Caco-2 (cell line): ENCODE data around the gene TMEM242. TPM values are rescaled to one million over a fixed set of nuclear protein-coding genes. Genes with fewer than 3 reads are reported as not detected.

Experiments used
- BruUV-seq: library from RNA; stranded (reverse); fragments of 400-500 nt; replicated peaks from 2 replicates; lab custom pipeline; 2021; lab: Mats Ljungman, UMichigan
- CTCF ChIA-PET: fragments of 300-600 bp; sonication (Branson Sonifier 250); formaldehyde crosslinking; loops from one replicate; lab custom pipeline; 2022; ENCODE audit warnings: antibody characterized with exemption; lab: Charles Lee
- POLR2A ChIA-PET: fragments of 300-600 bp; sonication (Branson Sonifier 250); formaldehyde crosslinking; loops from one replicate; lab custom pipeline; 2022; ENCODE audit warnings: antibody characterized with exemption; lab: Charles Lee
- DNase-seq, 2 experiments: peaks; one replicate each; pipeline versions ENCODE4 v3.0.0 to v3.0.0-alpha.2; 2020 to 2022
- H3K27me3 ChIP-seq: replicated peaks from 2 replicates; pipeline ENCODE4 v1.6.0; 2011; ENCODE audit warnings: low read length; ENCODE audit not compliant: control insufficient read depth, insufficient read depth
- H3K36me3 ChIP-seq: 2 replicates; pipeline ENCODE4 v1.5.1; 2011; ENCODE audit warnings: low read length; ENCODE audit not compliant: control insufficient read depth, insufficient read depth
- H3K4me1 ChIP-seq: fragments of 250-450 bp; sonication (Bioruptor Pico); 2 replicates; pipeline ENCODE4 v1.5.1; 2020; ENCODE audit warnings: mild to moderate bottlenecking
- H3K4me3 ChIP-seq: 2 replicates; pipeline ENCODE4 v1.5.1; 2011; ENCODE audit warnings: low read depth, mild to moderate bottlenecking, control low read depth, low read length
- H3K9me3 ChIP-seq: fragments of 250-450 bp; sonication (Bioruptor Pico); 2 replicates; pipeline ENCODE4 v1.5.1; 2020; ENCODE audit warnings: mild to moderate bottlenecking, moderate library complexity
- H3K27ac Mint-ChIP-seq: one replicate; pipeline ENCODE4 v1.8.0; 2022; ENCODE audit warnings: mixed read lengths; ENCODE audit not compliant: unreplicated experiment
- H3K27me3 Mint-ChIP-seq: one replicate; pipeline ENCODE4 v1.8.0; 2022; ENCODE audit warnings: mixed read lengths; ENCODE audit not compliant: insufficient read depth, unreplicated experiment
- H3K36me3 Mint-ChIP-seq: one replicate; pipeline ENCODE4 v1.8.0; 2022; ENCODE audit warnings: mild to moderate bottlenecking, mixed read lengths; ENCODE audit not compliant: insufficient read depth, unreplicated experiment
- H3K4me1 Mint-ChIP-seq: one replicate; pipeline ENCODE4 v1.8.0; 2022; ENCODE audit warnings: low read depth, mixed read lengths; ENCODE audit not compliant: unreplicated experiment
- H3K4me3 Mint-ChIP-seq: one replicate; pipeline ENCODE4 v1.8.0; 2022; ENCODE audit warnings: mild to moderate bottlenecking, moderate library complexity, mixed read lengths; ENCODE audit not compliant: unreplicated experiment
- H3K9me3 Mint-ChIP-seq: one replicate; pipeline ENCODE4 v1.8.0; 2022; ENCODE audit warnings: mixed read lengths; ENCODE audit not compliant: unreplicated experiment
- CTCF ChIP-seq, 2 experiments: fragments of 200-600 bp in 1 of 2; IDR thresholded peaks; 1 replicate in 1 of 2; 2 replicates in 1 of 2; pipeline versions ENCODE4 v1.5.1 to v1.8.0; 2011 to 2022; ENCODE audit warnings: antibody characterized with exemption in 1 of 2, control low read depth in 1 of 2, inconsistent platforms in 1 of 2, low read depth in 1 of 2, low read length in 1 of 2, mild to moderate bottlenecking in 1 of 2, moderate library complexity in 1 of 2; ENCODE audit not compliant: insufficient read depth in 1 of 2, severe bottlenecking in 1 of 2, unreplicated experiment in 1 of 2
- intact Hi-C: fragments of 100-400 bp; cut with micrococcal nuclease; formaldehyde crosslinking; loops from one replicate; pipeline ENCODE4 v1.10.0; 2022; ENCODE audit not compliant: unreplicated experiment
- total RNA-seq: library from RNA; stranded (reverse); gene quantifications from 2 replicates; pipeline ENCODE4 v1.2.3, GENCODE V29; 2022

Gene TMEM242
- total RNA-seq, 1 experiment from 2014 or later = 12.1 TPM

GRCh38 chr6:157298216-157298724, 25.0 kb downstream of the TMEM242 start:
- no TSS peak for BruUV-seq
- Mint-ChIP-seq H3K4me1 (no peaks in the 10 kb centered on the region), H3K36me3 (no peaks in the 10 kb centered on the region), H3K9me3 (no peaks in the 10 kb centered on the region), H3K27ac (no peak overlapping the region), H3K27me3 (no peaks in the 10 kb centered on the region), H3K4me3 (no peak overlapping the region)
- DNase-seq = no peak
- H3K27me3 ChIP-seq = no peaks in the 10 kb centered on the region
- 0 out of 2 replicates have a peak, but pooled peaks cover 4% of the 10 kb centered on the region for H3K4me1 ChIP-seq
- intact Hi-C loops = no loop called here
- CTCF ChIA-PET = no interaction called here
- no peak overlapping the region for H3K4me3 ChIP-seq
- POLR2A ChIA-PET = interaction anchor here (0.6 kb wide), 1 partner anchor 20 kb away, joined by 4 read pairs; no protein-coding TSS in a partner anchor
- TF ChIP-seq CTCF (IDR thresholded peaks at IDR 0.05; ENCODE audit: insufficient read depth in 1 of 2, low read depth in 1 of 2, low read length in 1 of 2, severe bottlenecking in 1 of 2, unreplicated experiment in 1 of 2) = no peak
- H3K9me3 ChIP-seq = no peaks in the 10 kb centered on the region
- no peaks in the 10 kb centered on the region for H3K36me3 ChIP-seq

- CTCF ChIA-PET = no interaction called here
- no peak overlapping the region for H3K4me3 ChIP-seq
- no TSS peak for BruUV-seq
- H3K27me3 ChIP-seq = no peaks in the 10 kb centered on the region
- DNase-seq = no peak
- H3K27me3 Mint-ChIP-seq = no peaks in the 10 kb centered on the region
- no peak overlapping the region for H3K4me3 Mint-ChIP-seq
- no peaks in the 10 kb centered on the region; the same call in 1 of the 2 replicates for H3K36me3 ChIP-seq
- H3K9me3 Mint-ChIP-seq = no peaks in the 10 kb centered on the region
- TF ChIP-seq CTCF (IDR thresholded peaks at IDR 0.05; ENCODE audit: insufficient read depth in 1 of 2, low read depth in 1 of 2, low read length in 1 of 2, severe bottlenecking in 1 of 2, unreplicated experiment in 1 of 2) = no peak
- H3K4me1 Mint-ChIP-seq = no peaks in the 10 kb centered on the region
- no peak overlapping the region for H3K27ac Mint-ChIP-seq
- POLR2A ChIA-PET = no interaction called here
- peaks cover 7% of the 10 kb centered on the region for H3K36me3 Mint-ChIP-seq
- H3K4me1 ChIP-seq = no peaks in the 10 kb centered on the region
- H3K9me3 ChIP-seq = no peaks in the 10 kb centered on the region
- intact Hi-C loops = no loop called here
These were observed 28.7 kb downstream of the TMEM242 start for GRCh38 chr6:157294654-157295053.

GRCh38 chr6:157293780-157294179, 29.5 kb downstream of the TMEM242 start:
- CTCF ChIA-PET = no interaction called here
- no peaks in the 10 kb centered on the region for H3K27me3 Mint-ChIP-seq
- H3K4me1 Mint-ChIP-seq = no peaks in the 10 kb centered on the region
- H3K4me1 ChIP-seq = no peaks in the 10 kb centered on the region
- H3K9me3 Mint-ChIP-seq = no peaks in the 10 kb centered on the region
- H3K4me3 Mint-ChIP-seq = no peak overlapping the region
- H3K27ac Mint-ChIP-seq = no peak overlapping the region
- no peaks in the 10 kb centered on the region; the same call in 1 of the 2 replicates for H3K36me3 ChIP-seq
- intact Hi-C loops = no loop called here
- DNase-seq = no peak
- BruUV-seq = no TSS peak
- POLR2A ChIA-PET = no interaction called here
- no peaks in the 10 kb centered on the region for H3K27me3 ChIP-seq
- H3K9me3 ChIP-seq = no peaks in the 10 kb centered on the region
- H3K4me3 ChIP-seq = no peak overlapping the region
- H3K36me3 Mint-ChIP-seq = peaks cover 8% of the 10 kb centered on the region
- TF ChIP-seq CTCF (IDR thresholded peaks at IDR 0.05; ENCODE audit: insufficient read depth in 1 of 2, low read depth in 1 of 2, low read length in 1 of 2, severe bottlenecking in 1 of 2, unreplicated experiment in 1 of 2) = no peak
